B cell (primary cell): ENCODE measurements around the gene TBC1D21. TPM values are rescaled to one million over a fixed set of nuclear protein-coding genes. Genes with fewer than 3 reads are reported as not detected.

ENCODE experiments used
- ATAC-seq: fragments of 200-7000 bp; cut with Tn5 transposase; one replicate; pipeline ENCODE4 v1.10.0; 2021; ENCODE audit warnings: low read depth, mild to moderate bottlenecking, moderate number of reproducible peaks, moderate library complexity
- CTCF ChIA-PET: fragments of 350-600 bp; sonication (Branson Sonifier 250); formaldehyde crosslinking; loops from one replicate; lab custom pipeline; 2021; ENCODE audit warnings: antibody characterized with exemption, inconsistent platforms; lab: Charles Lee
- POLR2A ChIA-PET: fragments of 350-600 bp; sonication (Branson Sonifier 250); formaldehyde crosslinking; loops from one replicate; lab custom pipeline; 2021; ENCODE audit warnings: antibody characterized with exemption; lab: Charles Lee
- DNase-seq: peaks from one replicate; pipeline ENCODE4 v3.0.0; 2013
- H2AFZ ChIP-seq: 2 replicates; pipeline ENCODE4 v1.6.1; 2012; ENCODE audit warnings: mild to moderate bottlenecking, low read depth, low read length; ENCODE audit not compliant: insufficient read depth, poor library complexity, severe bottlenecking
- H3K27ac ChIP-seq, 2 donors: 1 replicate in 1 of 2; 2 replicates in 1 of 2; pipeline ENCODE4 v1.5.1; 2012 to 2013; ENCODE audit warnings: low read length in 2 of 2, mild to moderate bottlenecking in 2 of 2, moderate library complexity in 1 of 2
- H3K27me3 ChIP-seq, 4 experiments: fragments of 200-600 bp in 1 of 4; sonication (generic) in 1 of 4; replicated peaks in 1 of 4; 1 replicate in 2 of 4; 2 replicates in 2 of 4; pipeline versions ENCODE4 v1.6.1 to v1.7.0; 2013 to 2016; ENCODE audit warnings: low read length in 3 of 4, mild to moderate bottlenecking in 2 of 4, mixed read lengths in 1 of 4, moderate library complexity in 1 of 4; ENCODE audit not compliant: insufficient read depth in 4 of 4, control insufficient read depth in 3 of 4; ENCODE audit errors: control extremely low read depth in 1 of 4
- H3K36me3 ChIP-seq, 2 experiments: replicated peaks in 1 of 2; 1 replicate in 1 of 2; 2 replicates in 1 of 2; pipeline versions ENCODE4 v1.6.1 to v1.7.1; 2013; ENCODE audit warnings: low read length in 1 of 2; ENCODE audit not compliant: insufficient read depth in 2 of 2, control insufficient read depth in 1 of 2; ENCODE audit errors: control extremely low read depth in 1 of 2, extremely low read depth in 1 of 2
- H3K4me1 ChIP-seq, 2 donors: fragments of 200-600 bp in 1 of 2; sonication (generic) in 1 of 2; 1 replicate in 1 of 2; 2 replicates in 1 of 2; pipeline versions ENCODE4 v1.5.1 to v1.6.1; 2013 to 2017; ENCODE audit warnings: low read length in 2 of 2; ENCODE audit not compliant: control insufficient read depth in 2 of 2, insufficient read depth in 2 of 2
- H3K4me2 ChIP-seq: replicated peaks from 2 replicates; pipeline ENCODE3; 2012; ENCODE audit warnings: mild to moderate bottlenecking, low read depth, low read length; ENCODE audit not compliant: poor library complexity, severe bottlenecking
- H3K4me3 ChIP-seq, 5 experiments: fragments of 200-600 bp in 1 of 5; sonication (generic) in 1 of 5; 1 replicate in 3 of 5; 2 replicates in 2 of 5; pipeline versions ENCODE4 v1.5.1 to v1.7.0; 2011 to 2016; ENCODE audit warnings: low read length in 4 of 5, mild to moderate bottlenecking in 4 of 5, low read depth in 2 of 5, control low read depth in 1 of 5, moderate library complexity in 1 of 5; ENCODE audit not compliant: insufficient read depth in 1 of 5; ENCODE audit errors: control extremely low read depth in 1 of 5, extremely low read depth in 1 of 5
- H3K79me2 ChIP-seq: fragments of 200-600 bp; sonication (generic); one replicate; pipeline ENCODE4 v1.6.0; 2016; ENCODE audit warnings: low read length; ENCODE audit not compliant: control insufficient read depth, insufficient read depth
- H3K9ac ChIP-seq: fragments of 200-600 bp; sonication (generic); 2 replicates; pipeline ENCODE4 v1.6.1; 2017; ENCODE audit warnings: mild to moderate bottlenecking, low read length, moderate library complexity
- H3K9me3 ChIP-seq, 3 donors: one replicate each; pipeline versions ENCODE4 v1.6.1 to v1.7.1; 2013; ENCODE audit warnings: low read length in 2 of 3; ENCODE audit not compliant: control insufficient read depth in 2 of 3, insufficient read depth in 1 of 3; ENCODE audit errors: control extremely low read depth in 1 of 3
- H4K20me1 ChIP-seq: 2 replicates; pipeline ENCODE4 v1.6.0; 2012; ENCODE audit warnings: mild to moderate bottlenecking, low read length; ENCODE audit not compliant: insufficient read depth, control insufficient read depth, poor library complexity, severe bottlenecking
- H3K27ac Mint-ChIP-seq: one replicate; pipeline ENCODE4 v1.8.0; 2021; ENCODE audit warnings: mixed read lengths
- H3K27me3 Mint-ChIP-seq: one replicate; pipeline ENCODE4 v1.8.0; 2021; ENCODE audit warnings: mixed read lengths
- H3K4me1 Mint-ChIP-seq: one replicate; pipeline ENCODE4 v1.8.0; 2021; ENCODE audit warnings: mixed read lengths
- H3K4me3 Mint-ChIP-seq: one replicate; pipeline ENCODE4 v1.8.0; 2021; ENCODE audit warnings: mixed read lengths
- H3K9me3 Mint-ChIP-seq: one replicate; pipeline ENCODE4 v1.8.0; 2022; ENCODE audit warnings: mixed read lengths; ENCODE audit not compliant: insufficient read depth
- EZH2 ChIP-seq: IDR thresholded peaks from 2 replicates; pipeline ENCODE4 v1.6.1; 2012; ENCODE audit warnings: borderline replicate concordance, low read depth, mild to moderate bottlenecking, moderate library complexity, low read length; ENCODE audit not compliant: insufficient read depth, poor library complexity, severe bottlenecking
- WGBS: methylation state at CpG from one replicate; pipeline ENCODE4 v1.1.5; 2013; ENCODE audit warnings: missing lambda C conversion rate; ENCODE audit not compliant: insufficient coverage; 5-methylcytosine and 5-hydroxymethylcytosine counted together
- intact Hi-C: fragments of 100-400 bp; cut with micrococcal nuclease; formaldehyde crosslinking; loops from one replicate; pipeline ENCODE4 v1.10.0; 2022
- polyA plus RNA-seq: library from polyadenylated mRNA; depleted of rRNA; stranded (reverse); fragments of >200 nt; gene quantifications from 2 replicates; pipeline ENCODE4 v1.2.3, GENCODE V29; 2012
- total RNA-seq, 2 donors: library from RNA; stranded (reverse); fragments of 120-200 nt in 1 of 2; gene quantifications; 1 replicate in 1 of 2; 2 replicates in 1 of 2; pipeline versions ENCODE4 v1.2.3 to v1.2.4, GENCODE V29; 2013 to 2022
- TF ChIP-seq, protein P1 (sequence below): fragments of 200-600 bp; IDR thresholded peaks from one replicate; pipeline ENCODE4 v1.8.0; 2022; ENCODE audit warnings: antibody characterized with exemption, mild to moderate bottlenecking

The TBC1D21 gene
- total and polyA plus RNA-seq, 2 donors (not counting 1 experiment from before 2014, with no cell fraction given) = not detected

GRCh38 chr15:73865379-73865778 lies 8.0 kb upstream of the TBC1D21 start:
- Histone ChIP-seq H3K4me1 (no peaks in the 10 kb centered on the region), H3K9me3 (peaks cover 0 to 3% (median 0%) of the 10 kb centered on the region in 3 donors), H3K4me3 (no peak overlapping the region), H3K9ac (no peak overlapping the region), H3K27ac (no peak overlapping the region), H4K20me1 (no peaks in the 10 kb centered on the region), H3K36me3 (no peaks in the 10 kb centered on the region), H3K79me2 (no peaks in the 10 kb centered on the region), H2AFZ (no peak overlapping the region), H3K27me3 (peaks cover 0 to 15% (median 4%) of the 10 kb centered on the region in 4 experiments), H3K4me2 (no peak overlapping the region)
- TF ChIP-seq EZH2 = no peak
- TF ChIP-seq, protein P1, sequence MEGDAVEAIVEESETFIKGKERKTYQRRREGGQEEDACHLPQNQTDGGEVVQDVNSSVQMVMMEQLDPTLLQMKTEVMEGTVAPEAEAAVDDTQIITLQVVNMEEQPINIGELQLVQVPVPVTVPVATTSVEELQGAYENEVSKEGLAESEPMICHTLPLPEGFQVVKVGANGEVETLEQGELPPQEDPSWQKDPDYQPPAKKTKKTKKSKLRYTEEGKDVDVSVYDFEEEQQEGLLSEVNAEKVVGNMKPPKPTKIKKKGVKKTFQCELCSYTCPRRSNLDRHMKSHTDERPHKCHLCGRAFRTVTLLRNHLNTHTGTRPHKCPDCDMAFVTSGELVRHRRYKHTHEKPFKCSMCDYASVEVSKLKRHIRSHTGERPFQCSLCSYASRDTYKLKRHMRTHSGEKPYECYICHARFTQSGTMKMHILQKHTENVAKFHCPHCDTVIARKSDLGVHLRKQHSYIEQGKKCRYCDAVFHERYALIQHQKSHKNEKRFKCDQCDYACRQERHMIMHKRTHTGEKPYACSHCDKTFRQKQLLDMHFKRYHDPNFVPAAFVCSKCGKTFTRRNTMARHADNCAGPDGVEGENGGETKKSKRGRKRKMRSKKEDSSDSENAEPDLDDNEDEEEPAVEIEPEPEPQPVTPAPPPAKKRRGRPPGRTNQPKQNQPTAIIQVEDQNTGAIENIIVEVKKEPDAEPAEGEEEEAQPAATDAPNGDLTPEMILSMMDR = no peak
- Mint-ChIP-seq H3K4me1 (no peaks in the 10 kb centered on the region), H3K27me3 (peaks cover 37% of the 10 kb centered on the region), H3K27ac (no peak overlapping the region), H3K4me3 (no peak overlapping the region), H3K9me3 (no peaks in the 10 kb centered on the region)
- no peak for ATAC-seq
- DNase-seq = no peak
- intact Hi-C loops = no loop called here
- CTCF ChIA-PET = interaction anchor here (1.8 kb wide), 1 partner anchor 9 kb away, joined by 5 read pairs; no protein-coding TSS in a partner anchor
- POLR2A ChIA-PET = no interaction called here

DNA sequence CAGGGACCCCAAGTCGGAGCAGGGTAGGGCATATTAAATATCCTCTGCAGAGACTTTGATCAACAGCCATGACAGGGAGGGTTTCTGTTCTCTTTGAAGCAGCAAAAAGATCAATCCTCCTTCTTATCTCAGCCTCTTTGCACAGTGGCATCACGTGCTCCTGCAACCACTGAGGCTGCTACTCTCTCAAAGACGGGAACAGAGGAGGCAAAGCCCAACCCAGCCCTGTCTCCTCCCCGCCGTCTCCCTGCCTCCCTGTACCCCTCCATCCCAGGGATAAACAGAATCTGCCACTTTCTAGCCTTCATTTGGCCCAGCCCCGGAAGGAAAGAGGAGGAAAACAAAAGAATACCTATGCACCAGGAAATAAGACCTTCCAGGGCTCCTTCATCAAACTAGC lies 7.5 kb upstream of the TBC1D21 start:
- WGBS = 54% methylated on average over 5 of the region's 6 CpGs
- TF ChIP-seq, protein P1 = no peak
- Histone ChIP-seq H2AFZ (no peak overlapping the region), H3K9me3 (peaks cover 0 to 3% (median 0%) of the 10 kb centered on the region in 3 donors), H3K4me2 (no peak overlapping the region), H3K4me3 (no peak overlapping the region), H3K9ac (no peak overlapping the region), H3K36me3 (no peaks in the 10 kb centered on the region), H4K20me1 (no peaks in the 10 kb centered on the region), H3K27ac (no peak overlapping the region), H3K27me3 (peaks cover 0 to 15% (median 4%) of the 10 kb centered on the region in 4 experiments), H3K79me2 (no peaks in the 10 kb centered on the region), H3K4me1 (no peaks in the 10 kb centered on the region)
- no peak for DNase-seq
- H3K27ac Mint-ChIP-seq = no peak overlapping the region
- CTCF ChIA-PET = interaction anchor here (1.8 kb wide), 1 partner anchor 8 kb away, joined by 5 read pairs; no protein-coding TSS in a partner anchor
- H3K4me3 Mint-ChIP-seq = no peak overlapping the region
- intact Hi-C loops = no loop called here
- no peak for ATAC-seq
- H3K4me1 Mint-ChIP-seq = no peaks in the 10 kb centered on the region
- peaks cover 43% of the 10 kb centered on the region for H3K27me3 Mint-ChIP-seq
- H3K9me3 Mint-ChIP-seq = no peaks in the 10 kb centered on the region
- POLR2A ChIA-PET = no interaction called here
